Keratinocyte (primary cell): Measurements from ENCODE around the gene GLE1. TPM values are rescaled to one million over a fixed set of nuclear protein-coding genes. Genes with fewer than 3 reads are reported as not detected.

Experiments
- DNase-seq: peaks from one replicate; pipeline ENCODE4 v3.0.0-alpha.2; 2011; ENCODE audit warnings: low read depth, missing footprints, low spot score
- FAIRE-seq: peaks from 2 replicates; lab custom pipeline; 2011; peaks lifted over from hg19 to GRCh38; lab: Jason Lieb, UNC
- H2AFZ ChIP-seq: 2 replicates; pipeline ENCODE4 v1.6.0; 2012; ENCODE audit warnings: low read length, control low read depth, inconsistent platforms; ENCODE audit not compliant: control insufficient read depth
- H3K27ac ChIP-seq: 2 replicates; pipeline ENCODE4 v1.5.1; 2011; ENCODE audit warnings: low read length; ENCODE audit not compliant: control insufficient read depth, insufficient read depth
- H3K27me3 ChIP-seq: 3 replicates; pipeline ENCODE4 v1.6.0; 2011; ENCODE audit warnings: low read length; ENCODE audit not compliant: control insufficient read depth, insufficient read depth; ENCODE audit errors: extremely low read depth
- H3K36me3 ChIP-seq, 2 experiments: 2 replicates in 1 of 2; 3 replicates in 1 of 2; pipeline ENCODE4 v1.5.1; 2011; ENCODE audit warnings: low read length in 2 of 2, mild to moderate bottlenecking in 1 of 2; ENCODE audit not compliant: control insufficient read depth in 2 of 2, insufficient read depth in 2 of 2; ENCODE audit errors: extremely low read depth in 1 of 2
- H3K4me1 ChIP-seq: 3 replicates; pipeline ENCODE4 v1.5.1; 2011; ENCODE audit warnings: low read length; ENCODE audit not compliant: control insufficient read depth, insufficient read depth; ENCODE audit errors: extremely low read depth
- H3K4me2 ChIP-seq: 3 replicates; pipeline ENCODE4 v1.6.0; 2011; ENCODE audit warnings: low read depth, low read length; ENCODE audit not compliant: control insufficient read depth, insufficient read depth; ENCODE audit errors: extremely low read depth
- H3K4me3 ChIP-seq, 3 experiments: fragments of 200-600 bp in 1 of 3; sonication (generic) in 1 of 3; 2 replicates in 2 of 3; 3 replicates in 1 of 3; pipeline ENCODE4 v1.5.1; 2011 to 2016; ENCODE audit warnings: low read length in 3 of 3, mild to moderate bottlenecking in 3 of 3, control low read depth in 2 of 3, inconsistent platforms in 1 of 3, low read depth in 1 of 3, mixed read lengths in 1 of 3, mixed run types in 1 of 3, moderate library complexity in 1 of 3; ENCODE audit not compliant: control insufficient read depth in 2 of 3, insufficient read depth in 2 of 3; ENCODE audit errors: extremely low read depth in 1 of 3
- H3K79me2 ChIP-seq: 2 replicates; pipeline ENCODE4 v1.6.0; 2012; ENCODE audit warnings: low read length; ENCODE audit not compliant: control insufficient read depth, insufficient read depth
- H3K9ac ChIP-seq: 3 replicates; pipeline ENCODE4 v1.6.0; 2011; ENCODE audit warnings: low read length; ENCODE audit not compliant: control insufficient read depth, insufficient read depth; ENCODE audit errors: extremely low read depth
- H3K9me1 ChIP-seq: 3 replicates; pipeline ENCODE4 v1.6.0; 2011; ENCODE audit warnings: low read length; ENCODE audit not compliant: control insufficient read depth, insufficient read depth; ENCODE audit errors: extremely low read depth
- H3K9me3 ChIP-seq: 2 replicates; pipeline ENCODE4 v1.5.1; 2012; ENCODE audit warnings: low read depth, low read length; ENCODE audit not compliant: control insufficient read depth
- H4K20me1 ChIP-seq: 3 replicates; pipeline ENCODE4 v1.6.0; 2011; ENCODE audit warnings: low read length; ENCODE audit not compliant: control insufficient read depth, insufficient read depth; ENCODE audit errors: extremely low read depth
- EZH2 ChIP-seq: IDR thresholded peaks from one replicate; pipeline ENCODE4 v1.6.1; 2012; ENCODE audit warnings: inconsistent platforms, mild to moderate bottlenecking, low read length, moderate library complexity
- dilution Hi-C: fragments of 300-500 bp; cut with MboI; formaldehyde crosslinking; loops from one replicate; pipeline ENCODE4 v1.7.0; 2020; ENCODE audit warnings: low sequenced_read_pairs; ENCODE audit not compliant: extremely low pct_ligation_motif_present
- polyA plus RNA-seq, 5 experiments: library from polyadenylated mRNA; depleted of rRNA in 3 of 5; stranded (reverse) in 3 of 5; stranded (forward) in 1 of 5; unstranded in 1 of 5; fragments of >200 nt; gene quantifications; 1 replicate in 1 of 5; 2 replicates in 3 of 5; 3 replicates in 1 of 5; pipeline versions ENCODE4 v1.2.1 to v1.2.3, GENCODE V29; 2011 to 2012; ENCODE audit warnings: missing spikeins in 2 of 5, low read depth in 1 of 5, low replicate concordance in 1 of 5
- TF ChIP-seq, protein P1 (sequence below), 3 experiments: IDR thresholded peaks in 1 of 3; conservative IDR thresholded peaks in 1 of 3; optimal IDR thresholded peaks in 1 of 3; 2 replicates in 2 of 3; 3 replicates in 1 of 3; pipeline versions ENCODE3 to v1.5.1; 2011; ENCODE audit warnings: low read length in 3 of 3, mild to moderate bottlenecking in 3 of 3, moderate library complexity in 2 of 3, control low read depth in 1 of 3, inconsistent platforms in 1 of 3; ENCODE audit not compliant: insufficient read depth in 2 of 3; ENCODE audit errors: extremely low read depth in 1 of 3

The GLE1 gene
- polyA plus RNA-seq, 1 donor (not counting 4 experiments of a cell fraction or from before 2014, with no cell fraction given): 28.3 TPM

DNA sequence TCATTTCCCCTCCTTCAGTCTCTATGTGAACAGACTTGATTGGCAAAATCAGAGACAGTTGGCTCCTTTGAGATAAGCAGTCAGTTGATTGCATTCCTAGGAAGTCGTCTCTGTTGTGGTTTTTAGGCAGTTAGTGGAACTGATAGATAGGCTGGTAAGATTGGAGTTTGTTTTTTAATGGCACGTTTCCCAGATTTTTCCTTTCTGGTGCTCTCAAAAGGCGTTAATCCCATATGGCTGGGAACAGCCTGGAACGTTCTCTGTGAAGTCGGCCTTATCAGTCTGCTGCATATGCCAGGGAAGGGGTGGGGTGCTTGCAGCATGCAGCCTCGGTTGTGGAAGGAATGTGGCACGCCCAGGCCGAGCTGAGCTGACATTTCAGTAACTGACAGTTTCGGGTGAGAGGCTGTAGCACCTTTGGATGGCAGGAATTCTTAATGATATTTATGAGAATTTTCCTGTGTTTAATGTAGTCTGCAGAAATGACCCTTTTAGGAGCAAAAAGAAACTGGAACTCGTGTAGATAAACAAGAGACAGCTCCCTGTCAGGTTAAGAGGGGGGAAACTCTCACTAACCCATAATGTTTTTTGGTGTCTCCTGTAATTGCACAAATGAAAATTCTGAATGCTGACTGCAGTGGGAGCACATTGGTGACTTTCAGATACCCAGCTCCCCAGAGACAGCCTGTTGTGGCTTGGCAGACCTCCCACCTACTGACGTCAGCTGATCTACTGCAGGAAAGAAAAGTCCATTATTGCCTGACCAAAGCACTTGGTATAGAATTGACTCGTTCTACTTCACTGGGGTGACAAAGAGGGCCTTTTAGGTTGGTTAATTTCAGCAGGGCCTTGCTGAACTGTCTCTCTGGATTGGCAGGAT, 54.2 kb downstream of the GLE1 start:
- Histone ChIP-seq H3K4me1 (peaks cover 46% of the 10 kb centered on the region), H3K27me3 (no peaks in the 10 kb centered on the region), H3K4me3 (peak overlapping the region in 1 of 3 experiments; percentile 16), H3K27ac (peak overlapping the region; percentile 19), H3K4me2 (peak overlapping the region; percentile 57), H4K20me1 (peaks cover 22% of the 10 kb centered on the region), H2AFZ (no peak overlapping the region), H3K9me1 (no peaks in the 10 kb centered on the region), H3K9me3 (no peaks in the 10 kb centered on the region), H3K79me2 (peaks cover 79% of the 10 kb centered on the region), H3K36me3 (no peaks in the 10 kb centered on the region), H3K9ac (peak overlapping the region; percentile 35)
- TF ChIP-seq, protein P1, sequence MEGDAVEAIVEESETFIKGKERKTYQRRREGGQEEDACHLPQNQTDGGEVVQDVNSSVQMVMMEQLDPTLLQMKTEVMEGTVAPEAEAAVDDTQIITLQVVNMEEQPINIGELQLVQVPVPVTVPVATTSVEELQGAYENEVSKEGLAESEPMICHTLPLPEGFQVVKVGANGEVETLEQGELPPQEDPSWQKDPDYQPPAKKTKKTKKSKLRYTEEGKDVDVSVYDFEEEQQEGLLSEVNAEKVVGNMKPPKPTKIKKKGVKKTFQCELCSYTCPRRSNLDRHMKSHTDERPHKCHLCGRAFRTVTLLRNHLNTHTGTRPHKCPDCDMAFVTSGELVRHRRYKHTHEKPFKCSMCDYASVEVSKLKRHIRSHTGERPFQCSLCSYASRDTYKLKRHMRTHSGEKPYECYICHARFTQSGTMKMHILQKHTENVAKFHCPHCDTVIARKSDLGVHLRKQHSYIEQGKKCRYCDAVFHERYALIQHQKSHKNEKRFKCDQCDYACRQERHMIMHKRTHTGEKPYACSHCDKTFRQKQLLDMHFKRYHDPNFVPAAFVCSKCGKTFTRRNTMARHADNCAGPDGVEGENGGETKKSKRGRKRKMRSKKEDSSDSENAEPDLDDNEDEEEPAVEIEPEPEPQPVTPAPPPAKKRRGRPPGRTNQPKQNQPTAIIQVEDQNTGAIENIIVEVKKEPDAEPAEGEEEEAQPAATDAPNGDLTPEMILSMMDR (optimal IDR thresholded peaks at IDR 0.05 in 1 of 3, IDR thresholded peaks at IDR 0.05 in 1 of 3, conservative IDR thresholded peaks at IDR 0.05 in 1 of 3; ENCODE audit: extremely low read depth in 1 of 3, insufficient read depth in 2 of 3, low read length in 3 of 3): no peak
- no peak for TF ChIP-seq EZH2
- FAIRE-seq: peak; percentile 52
- dilution Hi-C loops: no loop called here
- no peak for DNase-seq

DNA sequence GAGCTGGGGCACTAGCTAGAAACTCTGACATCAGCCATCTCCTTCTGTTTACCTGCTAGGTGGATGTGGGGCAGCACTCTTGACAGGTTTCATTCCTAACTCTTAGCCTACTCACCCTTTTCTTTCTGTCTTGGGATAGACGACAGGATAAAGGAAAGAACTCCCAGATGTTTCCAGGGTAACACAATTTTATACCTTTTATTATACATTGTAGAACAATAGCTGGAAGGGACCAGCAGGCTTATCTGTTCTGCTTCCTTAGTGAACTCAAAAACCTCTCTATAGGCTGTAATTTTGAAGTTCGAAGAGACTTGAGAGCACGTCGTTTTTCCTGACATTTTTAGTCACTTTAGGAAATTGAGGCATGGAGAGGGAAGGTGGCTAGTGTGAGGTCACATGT, 61.1 kb downstream of the GLE1 start:
- no peaks in the 10 kb centered on the region for H3K9me1 ChIP-seq
- no peak overlapping the region for H2AFZ ChIP-seq
- no peak overlapping the region for H3K9ac ChIP-seq
- H3K27ac ChIP-seq: no peak overlapping the region
- no peaks in the 10 kb centered on the region for H3K4me1 ChIP-seq
- H3K9me3 ChIP-seq: no peaks in the 10 kb centered on the region
- DNase-seq (no peak), FAIRE-seq (no peak)
- peaks cover 2% of the 10 kb centered on the region for H4K20me1 ChIP-seq
- no peak overlapping the region for H3K4me2 ChIP-seq
- H3K4me3 ChIP-seq: no peak overlapping the region
- peaks cover 51% of the 10 kb centered on the region for H3K79me2 ChIP-seq
- dilution Hi-C loops: no loop called here
- H3K27me3 ChIP-seq: no peaks in the 10 kb centered on the region
- TF ChIP-seq, protein P1 (optimal IDR thresholded peaks at IDR 0.05 in 1 of 3, IDR thresholded peaks at IDR 0.05 in 1 of 3, conservative IDR thresholded peaks at IDR 0.05 in 1 of 3; ENCODE audit: extremely low read depth in 1 of 3, insufficient read depth in 2 of 3, low read length in 3 of 3): no peak
- no peak for TF ChIP-seq EZH2
- peaks cover 17 to 24% of the 10 kb centered on the region in 2 experiments for H3K36me3 ChIP-seq
